ENCODE data around the gene SUMO4.

SUMO4 gene

GRCh38 chr6:149449831-149450678, 50.0 kb downstream of the SUMO4 start:
- in situ Hi-C loops (cut with MboI; ENCODE audit: low sequenced_read_pairs), result no loop called here
